ENCODE results near the gene TNFAIP8. TPM values are rescaled to one million over a fixed set of nuclear protein-coding genes. Genes with fewer than 3 reads are reported as not detected.
A peak's percentile ranks its signal among the peaks of the same experiment; 100 is the strongest.

The TNFAIP8 gene
- total RNA-seq, 1 donor from 2014 or later: 29.5 TPM

- no peak for ATAC-seq
- H3K4me1 ChIP-seq: peaks cover 31% of the 10 kb centered on the region
Observed at GRCh38 chr5:119385136-119385535, 29.3 kb downstream of the TNFAIP8 start.

DNA sequence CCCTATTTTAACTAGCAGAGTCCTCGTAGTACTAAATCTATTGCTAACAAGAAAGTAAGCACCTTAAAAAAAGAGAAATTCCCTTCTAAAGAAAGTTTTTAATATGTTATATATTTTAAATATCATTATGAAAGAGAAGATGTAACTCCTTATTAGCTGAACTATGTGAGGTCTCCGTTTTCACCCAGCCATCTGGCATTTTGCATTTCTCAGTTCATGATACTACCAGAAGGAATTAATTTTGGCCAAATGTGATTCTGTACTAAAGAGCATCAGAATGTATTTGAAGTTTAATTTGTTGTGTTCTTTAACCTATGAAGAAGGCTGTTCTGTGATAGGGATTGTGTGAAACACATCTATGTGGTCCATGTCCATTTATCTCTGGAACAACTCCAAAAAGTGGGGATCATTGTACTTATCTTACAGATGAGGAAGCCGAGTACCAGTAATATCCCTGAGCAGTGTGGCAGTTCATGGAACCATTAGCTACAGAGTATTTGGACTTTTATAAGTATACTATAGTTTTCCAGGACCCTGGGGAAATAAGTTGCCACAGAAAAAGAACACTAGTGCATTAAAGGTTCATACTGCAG is 29.8 kb downstream of the TNFAIP8 start:
- H3K36me3 ChIP-seq: no peaks in the 10 kb centered on the region
- DNase-seq (no peak), ATAC-seq (no peak)
- TF ChIP-seq, protein P1, sequence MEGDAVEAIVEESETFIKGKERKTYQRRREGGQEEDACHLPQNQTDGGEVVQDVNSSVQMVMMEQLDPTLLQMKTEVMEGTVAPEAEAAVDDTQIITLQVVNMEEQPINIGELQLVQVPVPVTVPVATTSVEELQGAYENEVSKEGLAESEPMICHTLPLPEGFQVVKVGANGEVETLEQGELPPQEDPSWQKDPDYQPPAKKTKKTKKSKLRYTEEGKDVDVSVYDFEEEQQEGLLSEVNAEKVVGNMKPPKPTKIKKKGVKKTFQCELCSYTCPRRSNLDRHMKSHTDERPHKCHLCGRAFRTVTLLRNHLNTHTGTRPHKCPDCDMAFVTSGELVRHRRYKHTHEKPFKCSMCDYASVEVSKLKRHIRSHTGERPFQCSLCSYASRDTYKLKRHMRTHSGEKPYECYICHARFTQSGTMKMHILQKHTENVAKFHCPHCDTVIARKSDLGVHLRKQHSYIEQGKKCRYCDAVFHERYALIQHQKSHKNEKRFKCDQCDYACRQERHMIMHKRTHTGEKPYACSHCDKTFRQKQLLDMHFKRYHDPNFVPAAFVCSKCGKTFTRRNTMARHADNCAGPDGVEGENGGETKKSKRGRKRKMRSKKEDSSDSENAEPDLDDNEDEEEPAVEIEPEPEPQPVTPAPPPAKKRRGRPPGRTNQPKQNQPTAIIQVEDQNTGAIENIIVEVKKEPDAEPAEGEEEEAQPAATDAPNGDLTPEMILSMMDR (IDR thresholded peaks at IDR 0.05): no peak
- peaks cover 31% of the 10 kb centered on the region for H3K4me1 ChIP-seq
- no peaks in the 10 kb centered on the region for H3K27me3 ChIP-seq (ENCODE audit: low read depth)
- no peak overlapping the region for H3K4me3 ChIP-seq
- no peak overlapping the region for H3K27ac ChIP-seq
- intact Hi-C loops (cut with DNase I): no loop called here
- H3K9me3 ChIP-seq: no peaks in the 10 kb centered on the region

More at GRCh38 chr5:119385136-119385535, 29.3 kb downstream of the TNFAIP8 start:
- TF ChIP-seq, protein P1 (IDR thresholded peaks at IDR 0.05): no peak
- H3K9me3 ChIP-seq: no peaks in the 10 kb centered on the region
- H3K36me3 ChIP-seq: no peaks in the 10 kb centered on the region
- H3K27ac ChIP-seq: no peak overlapping the region
- no peak for DNase-seq
- H3K27me3 ChIP-seq (ENCODE audit: low read depth): no peaks in the 10 kb centered on the region
- intact Hi-C loops (cut with DNase I): no loop called here
- no peak overlapping the region for H3K4me3 ChIP-seq

GRCh38 chr5:119386596-119387344 is 31.0 kb downstream of the TNFAIP8 start:
- Histone ChIP-seq H3K4me1 (peaks cover 31% of the 10 kb centered on the region), H3K36me3 (no peaks in the 10 kb centered on the region), H3K27ac (no peak overlapping the region), H3K9me3 (no peaks in the 10 kb centered on the region), H3K27me3 (ENCODE audit: low read depth) (no peaks in the 10 kb centered on the region), H3K4me3 (no peak overlapping the region)
- no peak for DNase-seq
- intact Hi-C loops (cut with DNase I): no loop called here
- TF ChIP-seq, protein P1 (IDR thresholded peaks at IDR 0.05): no peak
- peak in 1 of 2 donors; percentile 56 for ATAC-seq

- no peak for DNase-seq
- Histone ChIP-seq H3K4me1 (peaks cover 31% of the 10 kb centered on the region), H3K27me3 (ENCODE audit: low read depth) (no peaks in the 10 kb centered on the region), H3K9me3 (no peaks in the 10 kb centered on the region), H3K27ac (no peak overlapping the region), H3K4me3 (no peak overlapping the region), H3K36me3 (peaks cover 4% of the 10 kb centered on the region)
- ATAC-seq: no peak
- intact Hi-C loops (cut with DNase I): no loop called here
- TF ChIP-seq, protein P1 (IDR thresholded peaks at IDR 0.05): no peak
Observed at GRCh38 chr5:119387945-119388618, 32.3 kb downstream of the TNFAIP8 start.

- H3K4me1 ChIP-seq: peaks cover 31% of the 10 kb centered on the region
- no peak overlapping the region for H3K27ac ChIP-seq
- H3K27me3 ChIP-seq (ENCODE audit: low read depth): no peaks in the 10 kb centered on the region
- peaks cover 10% of the 10 kb centered on the region for H3K36me3 ChIP-seq
- no peaks in the 10 kb centered on the region for H3K9me3 ChIP-seq
- no peak for DNase-seq
- H3K4me3 ChIP-seq: no peak overlapping the region
- intact Hi-C loops (cut with DNase I): no loop called here
- no peak for ATAC-seq
- TF ChIP-seq, protein P1 (IDR thresholded peaks at IDR 0.05): no peak
Observed at GRCh38 chr5:119388619-119389190, 32.9 kb downstream of the TNFAIP8 start.
